CD14-positive monocyte (primary cell): ENCODE data around the gene ASB16. TPM values are rescaled to one million over a fixed set of nuclear protein-coding genes. Genes with fewer than 3 reads are reported as not detected.

Experiments
- DNase-seq, 3 donors: peaks; one replicate each; pipeline ENCODE4 v3.0.0-alpha.2; 2011 to 2022
- H2AFZ ChIP-seq: 2 replicates; pipeline ENCODE4 v1.6.0; 2012; ENCODE audit warnings: mild to moderate bottlenecking, low read depth, low read length, inconsistent platforms; ENCODE audit not compliant: insufficient read depth, poor library complexity, severe bottlenecking
- H3K27ac ChIP-seq, 2 donors: 1 replicate in 1 of 2; 2 replicates in 1 of 2; pipeline ENCODE4 v1.5.1; 2012 to 2013; ENCODE audit warnings: low read length in 2 of 2, control low read depth in 1 of 2, inconsistent platforms in 1 of 2, low read depth in 1 of 2, mild to moderate bottlenecking in 1 of 2
- H3K27me3 ChIP-seq, 2 donors: one replicate each; pipeline versions ENCODE4 v1.6.0 to v1.6.1; 2011 to 2013; ENCODE audit warnings: low read length in 2 of 2; ENCODE audit not compliant: control insufficient read depth in 2 of 2, insufficient read depth in 2 of 2
- H3K36me3 ChIP-seq, 2 donors: replicated peaks in 1 of 2; 1 replicate in 1 of 2; 2 replicates in 1 of 2; pipeline versions ENCODE4 v1.5.1 to v1.6.1; 2012 to 2013; ENCODE audit warnings: low read length in 2 of 2, control low read depth in 1 of 2, inconsistent platforms in 1 of 2, mild to moderate bottlenecking in 1 of 2; ENCODE audit not compliant: insufficient read depth in 2 of 2, control insufficient read depth in 1 of 2
- H3K4me1 ChIP-seq, 2 donors: 1 replicate in 1 of 2; 2 replicates in 1 of 2; pipeline versions ENCODE4 v1.5.1 to v1.6.1; 2012 to 2013; ENCODE audit warnings: low read length in 2 of 2, control low read depth in 1 of 2, inconsistent platforms in 1 of 2, mild to moderate bottlenecking in 1 of 2, moderate library complexity in 1 of 2; ENCODE audit not compliant: insufficient read depth in 2 of 2, control insufficient read depth in 1 of 2
- H3K4me2 ChIP-seq: replicated peaks from 2 replicates; pipeline ENCODE3; 2012; ENCODE audit warnings: low read length, moderate library complexity, mild to moderate bottlenecking; ENCODE audit not compliant: poor library complexity, severe bottlenecking; ENCODE audit errors: extremely low read depth
- H3K4me3 ChIP-seq, 3 experiments: fragments of 200-600 bp in 1 of 3; sonication (generic) in 1 of 3; replicated peaks in 1 of 3; 1 replicate in 2 of 3; 2 replicates in 1 of 3; pipeline ENCODE4 v1.5.1; 2011 to 2013; ENCODE audit warnings: low read length in 3 of 3, mild to moderate bottlenecking in 3 of 3, control low read depth in 2 of 3, low read depth in 2 of 3, inconsistent platforms in 1 of 3, moderate library complexity in 1 of 3
- H3K79me2 ChIP-seq: 2 replicates; pipeline ENCODE4 v1.6.0; 2012; ENCODE audit warnings: mild to moderate bottlenecking, control low read depth, inconsistent platforms, low read length, moderate library complexity; ENCODE audit not compliant: insufficient read depth
- H3K9ac ChIP-seq: 2 replicates; pipeline ENCODE4 v1.6.0; 2017; ENCODE audit warnings: low read length, mild to moderate bottlenecking; ENCODE audit not compliant: insufficient read depth, poor library complexity, severe bottlenecking
- H3K9me3 ChIP-seq, 2 donors: replicated peaks in 1 of 2; 1 replicate in 1 of 2; 2 replicates in 1 of 2; pipeline versions ENCODE4 v1.5.1 to v1.6.1; 2012 to 2013; ENCODE audit warnings: low read length in 2 of 2, control low read depth in 1 of 2; ENCODE audit not compliant: control insufficient read depth in 1 of 2, insufficient read depth in 1 of 2
- H4K20me1 ChIP-seq: 2 replicates; pipeline ENCODE4 v1.6.0; 2012; ENCODE audit warnings: mild to moderate bottlenecking, low read length, control low read depth, moderate library complexity; ENCODE audit not compliant: insufficient read depth
- H3K27ac Mint-ChIP-seq, 7 donors: one replicate each; pipeline ENCODE4 v1.8.0; 2020; ENCODE audit warnings: mild to moderate bottlenecking in 7 of 7, mixed read lengths in 7 of 7, moderate library complexity in 6 of 7, inconsistent platforms in 2 of 7
- H3K27me3 Mint-ChIP-seq, 3 donors: one replicate each; pipeline ENCODE4 v1.8.0; 2021 to 2022; ENCODE audit warnings: low read depth in 3 of 3, mild to moderate bottlenecking in 3 of 3, mixed read lengths in 3 of 3, moderate library complexity in 3 of 3, inconsistent platforms in 1 of 3
- H3K36me3 Mint-ChIP-seq, 2 donors: one replicate each; pipeline ENCODE4 v1.8.0; 2020; ENCODE audit warnings: mixed read lengths in 2 of 2, inconsistent platforms in 1 of 2, mild to moderate bottlenecking in 1 of 2
- H3K4me1 Mint-ChIP-seq: one replicate; pipeline ENCODE4 v1.8.0; 2020; ENCODE audit warnings: mild to moderate bottlenecking, mixed read lengths
- H3K4me3 Mint-ChIP-seq, 2 donors: one replicate each; pipeline ENCODE4 v1.8.0; 2020; ENCODE audit warnings: mild to moderate bottlenecking in 2 of 2, mixed read lengths in 2 of 2, moderate library complexity in 1 of 2
- H3K9me3 Mint-ChIP-seq, 7 donors: one replicate each; pipeline ENCODE4 v1.8.0; 2020 to 2022; ENCODE audit warnings: mixed read lengths in 7 of 7, mild to moderate bottlenecking in 6 of 7, moderate library complexity in 6 of 7, inconsistent platforms in 2 of 7
- CTCF ChIP-seq: fragments of 200-600 bp; IDR thresholded peaks from one replicate; pipeline ENCODE4 v1.8.0; 2022; ENCODE audit warnings: antibody characterized with exemption, mild to moderate bottlenecking
- WGBS: methylation state at CpG from one replicate; pipeline ENCODE4 v1.1.5; 2013; ENCODE audit warnings: missing lambda C conversion rate; ENCODE audit not compliant: insufficient coverage; 5-methylcytosine and 5-hydroxymethylcytosine counted together
- intact Hi-C, 2 donors: fragments of 100-400 bp; cut with micrococcal nuclease; formaldehyde crosslinking; loops; one replicate each; pipeline versions ENCODE4 v1.15.0 to v1.15.1; 2023
- polyA plus RNA-seq, 3 donors: library from polyadenylated mRNA; depleted of rRNA in 1 of 3; unstranded in 2 of 3; stranded (reverse) in 1 of 3; fragments of 300-500 nt in 2 of 3; fragments of >200 nt in 1 of 3; fragmentation: Illumina TruSeq in 2 of 3; gene quantifications; 1 replicate in 2 of 3; 2 replicates in 1 of 3; pipeline ENCODE4 v1.2.3, GENCODE V29; 2012 to 2021

The ASB16 gene
- polyA plus RNA-seq, 3 donors, result not detected

DNA sequence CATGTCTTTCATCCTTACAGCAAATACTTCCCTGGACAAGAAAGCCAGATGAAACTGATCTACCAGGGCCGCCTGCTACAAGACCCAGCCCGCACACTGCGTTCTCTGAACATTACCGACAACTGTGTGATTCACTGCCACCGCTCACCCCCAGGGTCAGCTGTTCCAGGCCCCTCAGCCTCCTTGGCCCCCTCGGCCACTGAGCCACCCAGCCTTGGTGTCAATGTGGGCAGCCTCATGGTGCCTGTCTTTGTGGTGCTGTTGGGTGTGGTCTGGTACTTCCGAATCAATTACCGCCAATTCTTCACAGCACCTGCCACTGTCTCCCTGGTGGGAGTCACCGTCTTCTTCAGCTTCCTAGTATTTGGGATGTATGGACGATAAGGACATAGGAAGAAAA, 20.0 kb downstream of the ASB16 start:
- Histone ChIP-seq H2AFZ (no peak overlapping the region), H3K79me2 (peaks cover 53% of the 10 kb centered on the region), H3K4me2 (no peak overlapping the region), H3K9ac (no peak overlapping the region), H3K36me3 (peaks cover 50 to 56% of the 10 kb centered on the region in 2 donors), H3K9me3 (no peaks in the 10 kb centered on the region), H3K27me3 (no peaks in the 10 kb centered on the region), H3K4me1 (peaks cover 35 to 40% of the 10 kb centered on the region in 2 donors), H4K20me1 (peaks cover 57% of the 10 kb centered on the region), H3K4me3 (no peak overlapping the region), H3K27ac (no peak overlapping the region)
- Mint-ChIP-seq H3K4me1 (peaks cover 31% of the 10 kb centered on the region), H3K4me3 (no peak overlapping the region), H3K27me3 (no peaks in the 10 kb centered on the region), H3K36me3 (peaks cover 44 to 59% of the 10 kb centered on the region in 2 donors), H3K27ac (peak overlapping the region in 1 of 7 donors; percentile 67), H3K9me3 (no peaks in the 10 kb centered on the region)
- DNase-seq, result no peak
- TF ChIP-seq CTCF, result no peak
- intact Hi-C loops, result no loop called here
- 100% methylated on average over 4 of the region's 10 CpGs for WGBS

- no peak overlapping the region for H2AFZ ChIP-seq
- H3K4me1 ChIP-seq, result peaks cover 29 to 35% of the 10 kb centered on the region in 2 donors
- H3K9me3 Mint-ChIP-seq, result no peaks in the 10 kb centered on the region
- no peak overlapping the region for H3K4me3 Mint-ChIP-seq
- WGBS, result 86% methylated on average over 3 of the region's 5 CpGs
- peaks cover 57% of the 10 kb centered on the region for H4K20me1 ChIP-seq
- peaks cover 51% of the 10 kb centered on the region for H3K79me2 ChIP-seq
- no peak overlapping the region for H3K4me2 ChIP-seq
- H3K27ac ChIP-seq, result no peak overlapping the region
- intact Hi-C loops, result no loop called here
- no peak for TF ChIP-seq CTCF
- no peak for DNase-seq
- peaks cover 51 to 68% of the 10 kb centered on the region in 2 donors for H3K36me3 Mint-ChIP-seq
- no peak overlapping the region for H3K4me3 ChIP-seq
- no peak overlapping the region for H3K9ac ChIP-seq
- peak overlapping the region in 5 of 7 donors; percentile 22 to 82 (median 57) for H3K27ac Mint-ChIP-seq
- H3K27me3 Mint-ChIP-seq, result no peaks in the 10 kb centered on the region
- H3K27me3 ChIP-seq, result no peaks in the 10 kb centered on the region
- H3K4me1 Mint-ChIP-seq, result peaks cover 28% of the 10 kb centered on the region
- H3K9me3 ChIP-seq, result no peaks in the 10 kb centered on the region
- H3K36me3 ChIP-seq, result peaks cover 58 to 65% of the 10 kb centered on the region in 2 donors
Observed at GRCh38 chr17:44191369-44191768, 20.9 kb downstream of the ASB16 start.
